Naive B cell (primary cell): Measurements from ENCODE around the gene PPP2R2D. TPM values are rescaled to one million over a fixed set of nuclear protein-coding genes. Genes with fewer than 3 reads are reported as not detected.

Experiments
- ATAC-seq, 2 donors: fragments of 150-1000 bp; cut with Tn5 transposase; 2 replicates each; pipeline ENCODE4 v1.10.0; 2021; ENCODE audit warnings: low read depth in 2 of 2, mild to moderate bottlenecking in 2 of 2, moderate library complexity in 2 of 2
- DNase-seq: peaks from one replicate; pipeline ENCODE4 v3.0.0; 2022
- H3K27ac Mint-ChIP-seq, 6 donors: one replicate each; pipeline ENCODE4 v1.8.0; 2020 to 2022; ENCODE audit warnings: mild to moderate bottlenecking in 6 of 6, mixed read lengths in 6 of 6, moderate library complexity in 5 of 6, inconsistent platforms in 2 of 6
- H3K27me3 Mint-ChIP-seq, 3 donors: one replicate each; pipeline ENCODE4 v1.8.0; 2021 to 2022; ENCODE audit warnings: mixed read lengths in 3 of 3, mild to moderate bottlenecking in 1 of 3
- H3K36me3 Mint-ChIP-seq, 2 donors: one replicate each; pipeline ENCODE4 v1.8.0; 2020 to 2022; ENCODE audit warnings: mixed read lengths in 2 of 2, inconsistent platforms in 1 of 2, mild to moderate bottlenecking in 1 of 2
- H3K4me1 Mint-ChIP-seq, 3 donors: one replicate each; pipeline ENCODE4 v1.8.0; 2020 to 2022; ENCODE audit warnings: mixed read lengths in 3 of 3, inconsistent platforms in 1 of 3, mild to moderate bottlenecking in 1 of 3, moderate library complexity in 1 of 3
- H3K4me3 Mint-ChIP-seq, 8 donors: one replicate each; pipeline ENCODE4 v1.8.0; 2020 to 2022; ENCODE audit warnings: mild to moderate bottlenecking in 8 of 8, mixed read lengths in 8 of 8, moderate library complexity in 8 of 8, inconsistent platforms in 2 of 8
- H3K9me3 Mint-ChIP-seq, 7 donors: one replicate each; pipeline ENCODE4 v1.8.0; 2020 to 2022; ENCODE audit warnings: mixed read lengths in 7 of 7, mild to moderate bottlenecking in 5 of 7, inconsistent platforms in 2 of 7, moderate library complexity in 1 of 7
- polyA plus RNA-seq, 6 donors: library from polyadenylated mRNA; unstranded; fragments of 300-500 nt; fragmentation: Illumina TruSeq; gene quantifications; one replicate each; pipeline ENCODE4 v1.2.3, GENCODE V29; 2021; ENCODE audit warnings: low read depth in 6 of 6

Gene PPP2R2D
- polyA plus RNA-seq, 6 donors from 2014 or later, result 15.0 to 27.4 (median 22.3) TPM

- ATAC-seq (no peak), DNase-seq (no peak)
- Mint-ChIP-seq H3K27me3 (no peaks in the 10 kb centered on the region), H3K9me3 (peaks cover 0 to 16% (median 6%) of the 10 kb centered on the region in 7 donors), H3K36me3 (peaks cover 0 to 6% of the 10 kb centered on the region in 2 donors), H3K4me1 (peaks cover 55 to 73% (median 57%) of the 10 kb centered on the region in 3 donors), H3K4me3 (no peak overlapping the region), H3K27ac (peak overlapping the region in 2 of 6 donors; percentile 2 to 80)
Measured at GRCh38 chr10:131923038-131923756, 22.4 kb downstream of the PPP2R2D start.

- Mint-ChIP-seq H3K27ac (no peak overlapping the region), H3K4me3 (no peak overlapping the region)
Measured at GRCh38 chr10:131925011-131925649, 24.3 kb downstream of the PPP2R2D start.

GRCh38 chr10:131925716-131926115 is 24.9 kb downstream of the PPP2R2D start:
- no peak for ATAC-seq
- peaks cover 0 to 16% (median 6%) of the 10 kb centered on the region in 7 donors for H3K9me3 Mint-ChIP-seq
- peaks cover 0 to 6% of the 10 kb centered on the region in 2 donors for H3K36me3 Mint-ChIP-seq
- H3K27me3 Mint-ChIP-seq, result no peaks in the 10 kb centered on the region
- H3K4me1 Mint-ChIP-seq, result peaks cover 49 to 75% (median 58%) of the 10 kb centered on the region in 3 donors
- H3K27ac Mint-ChIP-seq, result no peak overlapping the region
- no peak overlapping the region for H3K4me3 Mint-ChIP-seq
- no peak for DNase-seq

More at GRCh38 chr10:131925011-131925649, 24.3 kb downstream of the PPP2R2D start:
- ATAC-seq, result no peak
- H3K36me3 Mint-ChIP-seq, result peaks cover 0 to 6% of the 10 kb centered on the region in 2 donors
- peaks cover 50 to 75% (median 59%) of the 10 kb centered on the region in 3 donors for H3K4me1 Mint-ChIP-seq
- peaks cover 0 to 16% (median 6%) of the 10 kb centered on the region in 7 donors for H3K9me3 Mint-ChIP-seq
- DNase-seq, result no peak
- H3K27me3 Mint-ChIP-seq, result no peaks in the 10 kb centered on the region

GRCh38 chr10:131926253-131926652 is 25.4 kb downstream of the PPP2R2D start:
- peaks cover 49 to 75% (median 58%) of the 10 kb centered on the region in 3 donors for H3K4me1 Mint-ChIP-seq
- DNase-seq, result no peak
- ATAC-seq, result no peak
- no peak overlapping the region for H3K27ac Mint-ChIP-seq
- peak overlapping the region in 1 of 8 donors; percentile 41 for H3K4me3 Mint-ChIP-seq
- H3K27me3 Mint-ChIP-seq, result no peaks in the 10 kb centered on the region
- peaks cover 0 to 16% (median 6%) of the 10 kb centered on the region in 7 donors for H3K9me3 Mint-ChIP-seq
- peaks cover 0 to 6% of the 10 kb centered on the region in 2 donors for H3K36me3 Mint-ChIP-seq

- no peaks in the 10 kb centered on the region for H3K27me3 Mint-ChIP-seq
- peaks cover 0 to 6% of the 10 kb centered on the region in 2 donors for H3K36me3 Mint-ChIP-seq
- H3K4me1 Mint-ChIP-seq, result peaks cover 45 to 73% (median 59%) of the 10 kb centered on the region in 3 donors
- H3K9me3 Mint-ChIP-seq, result peaks cover 0 to 16% (median 6%) of the 10 kb centered on the region in 7 donors
- ATAC-seq (no peak), DNase-seq (no peak)
- peak overlapping the region in 3 of 6 donors; percentile 19 to 62 (median 59) for H3K27ac Mint-ChIP-seq
- H3K4me3 Mint-ChIP-seq, result peak overlapping the region in 6 of 8 donors; percentile 35 to 53 (median 40)
Measured at GRCh38 chr10:131926743-131927595, 26.2 kb downstream of the PPP2R2D start.

- ATAC-seq (peak; percentile 95 to 98), DNase-seq (peak; percentile 43)
- peaks cover 39 to 68% (median 53%) of the 10 kb centered on the region in 3 donors for H3K4me1 Mint-ChIP-seq
- no peaks in the 10 kb centered on the region for H3K27me3 Mint-ChIP-seq
- peak overlapping the region; percentile 12 to 95 (median 70) for H3K27ac Mint-ChIP-seq
- peaks cover 0 to under 1% of the 10 kb centered on the region in 2 donors for H3K36me3 Mint-ChIP-seq
- peaks cover 0 to 16% (median 6%) of the 10 kb centered on the region in 7 donors for H3K9me3 Mint-ChIP-seq
- H3K4me3 Mint-ChIP-seq, result peak overlapping the region in 7 of 8 donors; percentile 45 to 90 (median 76)
Measured at GRCh38 chr10:131928248-131929095, 27.7 kb downstream of the PPP2R2D start.

GRCh38 chr10:131929122-131929845 is 28.5 kb downstream of the PPP2R2D start:
- ATAC-seq (no peak), DNase-seq (no peak)
- Mint-ChIP-seq H3K4me1 (peaks cover 39 to 67% (median 53%) of the 10 kb centered on the region in 3 donors), H3K9me3 (peaks cover 0 to 16% (median 6%) of the 10 kb centered on the region in 7 donors), H3K27me3 (no peaks in the 10 kb centered on the region), H3K4me3 (peak overlapping the region in 3 of 8 donors; percentile 30 to 75 (median 37)), H3K36me3 (no peaks in the 10 kb centered on the region), H3K27ac (peak overlapping the region; percentile 64 to 97 (median 86))

- Mint-ChIP-seq H3K9me3 (peaks cover 0 to 8% (median 2%) of the 10 kb centered on the region in 7 donors), H3K4me1 (peaks cover 39 to 64% (median 53%) of the 10 kb centered on the region in 3 donors)
Measured at GRCh38 chr10:131930150-131930549, 29.3 kb downstream of the PPP2R2D start.

GRCh38 chr10:131930586-131931330 is 29.9 kb downstream of the PPP2R2D start:
- Mint-ChIP-seq H3K9me3 (peaks cover 0 to 5% (median 0%) of the 10 kb centered on the region in 7 donors), H3K27ac (peak overlapping the region in 4 of 6 donors; percentile 10 to 70 (median 21)), H3K4me3 (no peak overlapping the region), H3K36me3 (no peaks in the 10 kb centered on the region), H3K4me1 (peaks cover 39 to 64% (median 53%) of the 10 kb centered on the region in 3 donors), H3K27me3 (no peaks in the 10 kb centered on the region)
- ATAC-seq, result no peak
- no peak for DNase-seq

More at GRCh38 chr10:131930150-131930549, 29.3 kb downstream of the PPP2R2D start:
- Mint-ChIP-seq H3K4me3 (peak overlapping the region in 2 of 8 donors; percentile 22 to 37), H3K36me3 (no peaks in the 10 kb centered on the region), H3K27ac (peak overlapping the region in 3 of 6 donors; percentile 10 to 64 (median 10)), H3K27me3 (no peaks in the 10 kb centered on the region)
- ATAC-seq, result no peak
- no peak for DNase-seq

GRCh38 chr10:131931981-131932380 is 31.2 kb downstream of the PPP2R2D start:
- H3K36me3 Mint-ChIP-seq, result no peaks in the 10 kb centered on the region

GRCh38 chr10:131933016-131933695 is 32.3 kb downstream of the PPP2R2D start:
- ATAC-seq (no peak), DNase-seq (no peak)
- no peak overlapping the region for H3K27ac Mint-ChIP-seq
- H3K27me3 Mint-ChIP-seq, result no peaks in the 10 kb centered on the region
- peaks cover 22 to 46% (median 42%) of the 10 kb centered on the region in 3 donors for H3K4me1 Mint-ChIP-seq
- no peaks in the 10 kb centered on the region for H3K36me3 Mint-ChIP-seq
- no peaks in the 10 kb centered on the region for H3K9me3 Mint-ChIP-seq
- H3K4me3 Mint-ChIP-seq, result no peak overlapping the region

More at GRCh38 chr10:131931981-131932380, 31.2 kb downstream of the PPP2R2D start:
- ATAC-seq, result no peak
- Mint-ChIP-seq H3K4me3 (no peak overlapping the region), H3K27me3 (no peaks in the 10 kb centered on the region), H3K27ac (peak overlapping the region in 1 of 6 donors; percentile 47), H3K9me3 (no peaks in the 10 kb centered on the region), H3K4me1 (peaks cover 31 to 58% (median 46%) of the 10 kb centered on the region in 3 donors)
- DNase-seq, result no peak
